Bone marrow (tissue), 2 donors: Measurements from ENCODE around the gene NPY4R.
"Not testable (repeated sequence)": the region's sequence is repeated elsewhere in the genome, so short reads cannot be mapped to it uniquely, and the experiment has no call there.

ENCODE experiments used
- DNase-seq, 2 donors: peaks; one replicate each; lab custom pipeline; 2025; lab: John Stamatoyannopoulos, UW

Gene NPY4R

GRCh38 chr10:46455992-46456391 lies 9.8 kb downstream of the NPY4R start:
- DNase-seq: not testable (repeated sequence)

GRCh38 chr10:46451365-46451764 lies 14.4 kb downstream of the NPY4R start:
- not testable (repeated sequence) for DNase-seq

GRCh38 chr10:46450829-46451228 lies 14.9 kb downstream of the NPY4R start:
- not testable (repeated sequence) for DNase-seq

- DNase-seq: not testable (repeated sequence)
Measured at GRCh38 chr10:46447439-46447838, 18.3 kb downstream of the NPY4R start.

- not testable (repeated sequence) for DNase-seq
Measured at GRCh38 chr10:46445389-46446122, 20.2 kb downstream of the NPY4R start.

DNA sequence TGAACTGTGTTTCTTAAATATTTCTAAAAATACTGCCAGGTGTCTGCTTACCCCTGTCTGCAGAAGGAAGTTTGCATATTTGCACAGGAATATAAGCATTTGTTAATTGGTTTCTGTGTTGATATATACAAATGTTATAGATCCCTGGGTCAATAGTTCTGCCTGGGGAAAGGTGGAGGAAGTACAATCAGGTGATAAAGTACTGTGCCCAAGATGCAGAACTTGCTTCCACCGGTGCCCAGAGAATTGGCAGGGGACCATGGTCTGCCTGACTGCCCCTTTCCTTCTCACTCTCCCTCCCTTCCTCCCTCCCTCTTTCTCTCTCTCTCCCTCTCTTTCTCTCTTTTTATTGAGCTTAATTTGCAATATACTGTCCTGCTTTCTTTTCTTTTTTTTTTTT lies 22.3 kb downstream of the NPY4R start:
- not testable (repeated sequence) for DNase-seq

- DNase-seq: not testable (repeated sequence)
Measured at GRCh38 chr10:46442706-46443275, 23.0 kb downstream of the NPY4R start.

- DNase-seq: not testable (repeated sequence)
Measured at GRCh38 chr10:46441837-46442278, 23.9 kb downstream of the NPY4R start.

DNA sequence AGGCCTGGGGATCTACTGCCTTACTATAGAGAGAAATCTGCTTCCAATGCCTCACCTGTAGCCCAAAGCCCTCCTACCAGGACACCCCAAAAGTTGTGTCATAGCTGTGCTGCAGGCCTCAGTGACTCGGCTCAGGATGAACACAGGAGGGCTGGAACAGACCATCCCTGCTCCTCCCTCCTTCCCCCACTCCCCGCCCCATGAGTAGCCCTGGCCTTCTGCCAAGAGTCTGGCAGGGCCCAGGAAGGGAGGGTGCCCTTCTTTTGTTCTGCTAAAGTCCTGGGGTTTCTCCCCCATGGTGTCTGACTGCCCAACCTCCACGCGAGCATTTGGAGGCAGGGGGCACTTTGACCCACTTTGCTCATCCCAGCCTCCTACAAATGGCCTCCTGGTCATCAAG lies 24.8 kb downstream of the NPY4R start:
- not testable (repeated sequence) for DNase-seq

DNA sequence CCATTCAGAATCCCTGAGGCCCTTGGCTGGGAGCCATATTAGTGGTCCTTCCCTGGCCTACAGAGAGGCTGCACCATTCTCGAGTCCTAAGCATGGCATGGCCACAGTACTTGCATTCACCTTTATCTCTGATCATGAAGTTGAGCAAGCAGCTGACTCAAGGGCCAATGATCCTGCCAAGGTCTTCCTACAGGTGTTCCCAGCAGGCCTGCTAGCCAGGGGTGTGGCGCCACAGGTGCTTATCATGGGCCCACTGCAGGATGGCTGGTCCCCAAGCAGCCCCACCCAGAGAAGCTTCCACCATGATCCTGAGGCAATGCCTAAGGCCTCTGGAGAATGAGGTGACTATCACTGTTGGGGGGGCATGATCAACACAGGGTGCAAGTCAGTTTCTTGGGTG lies 42.2 kb downstream of the NPY4R start:
- DNase-seq: not testable (repeated sequence)

- not testable (repeated sequence) for DNase-seq
Measured at GRCh38 chr10:46419570-46420379, 46.0 kb downstream of the NPY4R start.

GRCh38 chr10:46418283-46418682 lies 47.5 kb downstream of the NPY4R start:
- not testable (repeated sequence) for DNase-seq

- not testable (repeated sequence) for DNase-seq
Measured at GRCh38 chr10:46415291-46415690, 50.5 kb downstream of the NPY4R start.

GRCh38 chr10:46412665-46413064 lies 53.1 kb downstream of the NPY4R start:
- DNase-seq: not testable (repeated sequence)

DNA sequence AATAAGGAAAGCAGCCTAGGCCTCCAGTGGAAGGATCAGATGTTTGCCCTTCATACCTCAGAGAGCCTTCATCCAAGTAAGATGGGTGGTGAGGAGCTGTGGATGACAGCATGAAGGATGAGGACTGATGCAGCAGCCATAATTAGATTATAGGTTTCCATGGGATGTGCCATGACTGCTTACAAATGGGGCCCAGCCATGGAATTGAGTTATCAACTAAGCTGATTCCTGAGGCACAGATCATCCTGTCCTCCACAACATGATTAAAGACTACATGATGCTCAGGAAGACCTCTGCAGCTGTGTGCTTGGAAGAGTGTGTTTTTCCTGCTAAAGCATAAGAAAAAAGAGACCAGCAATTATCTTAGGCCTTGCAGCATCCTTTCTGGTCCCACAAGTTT lies 54.6 kb downstream of the NPY4R start:
- DNase-seq: not testable (repeated sequence)
